Ascending aorta (tissue), 2 donors: ENCODE results near the gene DLGAP3. TPM values are rescaled to one million over a fixed set of nuclear protein-coding genes. Genes with fewer than 3 reads are reported as not detected.
"Not testable (repeated sequence)": the region's sequence is repeated elsewhere in the genome, so short reads cannot be mapped to it uniquely, and the experiment has no call there.

Experiments used
- DNase-seq, 2 donors: peaks; one replicate each; pipeline ENCODE4 v3.0.0-alpha.2; 2019; ENCODE audit warnings: low spot score in 2 of 2
- H3K27ac ChIP-seq, 2 donors: fragments of 200-600 bp; sonication (generic); one replicate each; pipeline ENCODE4 v1.5.1; 2016 to 2017; ENCODE audit warnings: mild to moderate bottlenecking in 1 of 2
- H3K27me3 ChIP-seq: fragments of 200-600 bp; sonication (generic); one replicate; pipeline ENCODE4 v1.5.1; 2017
- H3K36me3 ChIP-seq, 2 donors: fragments of 200-600 bp; sonication (generic); one replicate each; pipeline ENCODE4 v1.5.1; 2016
- H3K4me1 ChIP-seq, 2 donors: fragments of 200-600 bp; sonication (generic); one replicate each; pipeline ENCODE4 v1.5.1; 2016 to 2017; ENCODE audit warnings: mild to moderate bottlenecking in 1 of 2
- H3K4me3 ChIP-seq, 2 donors: fragments of 200-600 bp; sonication (generic); one replicate each; pipeline ENCODE4 v1.5.1; 2016 to 2017; ENCODE audit warnings: mild to moderate bottlenecking in 1 of 2
- H3K9me3 ChIP-seq, 2 donors: fragments of 200-600 bp; sonication (generic); one replicate each; pipeline ENCODE4 v1.5.1; 2016
- CTCF ChIP-seq, 3 experiments: fragments of 200-600 bp in 2 of 3; fragments of 450-650 bp in 1 of 3; sonication (generic) in 2 of 3; IDR thresholded peaks; one replicate each; pipeline ENCODE4 v1.5.1; 2016 to 2019; ENCODE audit warnings: antibody characterized with exemption in 3 of 3, mild to moderate bottlenecking in 1 of 3, moderate library complexity in 1 of 3
- intact Hi-C: fragments of 100-400 bp; cut with DNase I; formaldehyde crosslinking; loops from one replicate; pipeline ENCODE4 v1.15.1; 2023
- total RNA-seq: library from RNA; depleted of rRNA; stranded (reverse); fragments of >200 nt; gene quantifications from one replicate; pipeline ENCODE4 v1.1.0, GENCODE V29; 2016

DLGAP3 gene
- total RNA-seq, 1 donor from 2014 or later: not detected

DNA sequence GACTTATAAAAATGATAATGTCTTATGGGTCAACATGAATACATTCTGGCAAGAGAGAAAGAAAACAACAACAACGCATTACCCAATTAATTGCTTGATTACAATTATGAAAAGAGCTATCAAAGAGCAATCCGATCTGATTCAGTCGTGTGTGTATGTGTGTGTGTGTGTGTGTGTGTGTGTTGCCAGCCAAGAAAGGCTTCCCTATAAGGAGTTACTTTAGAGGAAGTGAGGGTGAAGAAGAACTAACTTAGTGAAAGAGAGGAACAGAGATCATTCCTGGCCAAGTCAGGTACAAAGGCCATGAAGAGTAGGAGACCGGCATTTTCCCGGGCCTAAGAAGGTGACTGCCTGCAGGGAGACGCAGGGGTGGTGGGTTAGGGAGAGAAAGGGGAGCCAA lies 46.3 kb upstream of the DLGAP3 start:
- no peaks in the 10 kb centered on the region for H3K4me1 ChIP-seq
- H3K4me3 ChIP-seq: no peak overlapping the region
- H3K9me3 ChIP-seq: no peaks in the 10 kb centered on the region
- no peaks in the 10 kb centered on the region for H3K27me3 ChIP-seq
- no peak overlapping the region for H3K27ac ChIP-seq
- H3K36me3 ChIP-seq: peaks cover 2 to 3% of the 10 kb centered on the region in 2 donors
- no peak for DNase-seq
- intact Hi-C loops: no loop called here
- TF ChIP-seq CTCF (IDR thresholded peaks at IDR 0.05): no peak

DNA sequence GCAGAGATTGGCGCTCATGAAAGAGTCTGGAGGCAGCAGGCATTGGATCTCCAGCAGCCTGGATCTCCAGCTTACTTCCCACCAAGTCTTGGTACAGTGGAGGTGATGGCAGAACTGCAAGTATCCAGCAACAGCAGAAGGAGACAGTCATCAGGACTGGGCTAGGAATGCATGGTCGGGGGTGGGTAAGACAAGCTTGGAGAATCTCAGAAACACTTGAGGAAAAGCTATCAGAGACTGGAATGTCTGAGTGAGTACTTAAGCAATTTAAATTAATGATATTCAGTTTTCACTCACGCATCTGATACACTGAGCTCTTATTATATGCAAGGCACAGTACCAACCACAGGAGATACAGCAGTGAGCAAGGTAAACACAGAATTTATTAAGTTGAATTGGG lies 45.9 kb upstream of the DLGAP3 start:
- H3K36me3 ChIP-seq: peaks cover 2 to 3% of the 10 kb centered on the region in 2 donors
- no peak for TF ChIP-seq CTCF (IDR thresholded peaks at IDR 0.05)
- no peak for DNase-seq
- H3K4me1 ChIP-seq: no peaks in the 10 kb centered on the region
- intact Hi-C loops: no loop called here
- H3K27me3 ChIP-seq: no peaks in the 10 kb centered on the region
- no peak overlapping the region for H3K27ac ChIP-seq
- H3K4me3 ChIP-seq: no peak overlapping the region
- H3K9me3 ChIP-seq: no peaks in the 10 kb centered on the region

GRCh38 chr1:34974626-34975025 lies 45.2 kb upstream of the DLGAP3 start:
- H3K4me3 ChIP-seq: no peak overlapping the region

DNA sequence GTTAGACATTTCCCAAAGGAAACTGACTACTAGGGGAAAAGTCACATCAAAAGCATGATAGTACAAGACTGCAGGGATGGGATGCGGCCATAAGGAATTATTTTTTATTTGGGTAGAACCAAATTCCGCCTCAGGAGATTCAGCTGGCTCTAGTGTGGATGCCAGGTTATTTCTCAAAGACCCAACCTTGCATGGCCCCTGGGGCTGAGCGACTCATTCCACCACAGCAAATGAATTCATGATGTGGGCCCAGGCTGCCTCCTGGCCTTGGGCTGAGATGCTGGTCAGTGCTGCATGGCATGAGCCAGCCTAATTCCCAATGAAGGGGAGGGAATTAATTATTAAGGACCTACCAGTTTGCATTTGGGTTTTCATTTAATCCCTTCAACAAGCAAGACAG lies 43.9 kb upstream of the DLGAP3 start:
- intact Hi-C loops: no loop called here
- H3K9me3 ChIP-seq: no peaks in the 10 kb centered on the region
- no peaks in the 10 kb centered on the region for H3K27me3 ChIP-seq
- H3K36me3 ChIP-seq: peaks cover 2 to 3% of the 10 kb centered on the region in 2 donors
- no peak overlapping the region for H3K27ac ChIP-seq
- H3K4me3 ChIP-seq: no peak overlapping the region
- no peaks in the 10 kb centered on the region for H3K4me1 ChIP-seq
- DNase-seq: no peak
- TF ChIP-seq CTCF (IDR thresholded peaks at IDR 0.05): no peak

More at GRCh38 chr1:34974626-34975025, 45.2 kb upstream of the DLGAP3 start:
- no peak for DNase-seq
- Histone ChIP-seq H3K27me3 (no peaks in the 10 kb centered on the region), H3K9me3 (no peaks in the 10 kb centered on the region), H3K27ac (no peak overlapping the region), H3K4me1 (no peaks in the 10 kb centered on the region), H3K36me3 (peaks cover 2 to 3% of the 10 kb centered on the region in 2 donors)
- no peak for TF ChIP-seq CTCF (IDR thresholded peaks at IDR 0.05)
- intact Hi-C loops: no loop called here

GRCh38 chr1:34970829-34971228 lies 41.4 kb upstream of the DLGAP3 start:
- H3K9me3 ChIP-seq: no peaks in the 10 kb centered on the region
- H3K36me3 ChIP-seq: no peaks in the 10 kb centered on the region
- no peak for DNase-seq
- H3K4me3 ChIP-seq: no peak overlapping the region
- no peak for TF ChIP-seq CTCF (IDR thresholded peaks at IDR 0.05)
- intact Hi-C loops: no loop called here
- no peaks in the 10 kb centered on the region for H3K4me1 ChIP-seq
- no peaks in the 10 kb centered on the region for H3K27me3 ChIP-seq
- H3K27ac ChIP-seq: no peak overlapping the region

GRCh38 chr1:34970220-34970735 lies 40.8 kb upstream of the DLGAP3 start:
- TF ChIP-seq CTCF (IDR thresholded peaks at IDR 0.05): no peak
- Histone ChIP-seq H3K4me3 (no peak overlapping the region), H3K36me3 (no peaks in the 10 kb centered on the region), H3K4me1 (no peaks in the 10 kb centered on the region), H3K27ac (no peak overlapping the region), H3K27me3 (no peaks in the 10 kb centered on the region), H3K9me3 (no peaks in the 10 kb centered on the region)
- DNase-seq: no peak
- intact Hi-C loops: no loop called here

DNA sequence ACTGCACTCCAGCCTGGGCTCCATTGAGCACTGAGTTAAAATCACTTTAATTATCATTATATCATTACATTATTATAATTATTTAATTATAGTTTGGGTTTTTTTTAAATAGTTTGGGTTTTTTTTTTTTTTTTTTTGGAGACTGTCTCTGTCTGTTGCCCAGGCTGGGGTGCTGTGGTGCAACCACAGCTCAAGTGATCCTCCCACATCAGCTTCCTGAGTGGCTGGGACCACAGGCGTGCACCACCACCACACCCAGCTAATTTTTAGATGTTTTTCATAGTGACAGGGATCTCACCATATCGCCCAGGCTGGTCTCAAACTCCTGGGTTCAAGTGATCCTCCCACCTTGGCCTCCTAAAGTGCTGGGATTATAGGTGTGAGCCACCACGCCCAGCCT lies 38.8 kb upstream of the DLGAP3 start:
- intact Hi-C loops, H3K27ac ChIP-seq, H3K9me3 ChIP-seq, H3K36me3 ChIP-seq, H3K4me3 ChIP-seq, H3K4me1 ChIP-seq, H3K27me3 ChIP-seq, DNase-seq: not testable (repeated sequence)

DNA sequence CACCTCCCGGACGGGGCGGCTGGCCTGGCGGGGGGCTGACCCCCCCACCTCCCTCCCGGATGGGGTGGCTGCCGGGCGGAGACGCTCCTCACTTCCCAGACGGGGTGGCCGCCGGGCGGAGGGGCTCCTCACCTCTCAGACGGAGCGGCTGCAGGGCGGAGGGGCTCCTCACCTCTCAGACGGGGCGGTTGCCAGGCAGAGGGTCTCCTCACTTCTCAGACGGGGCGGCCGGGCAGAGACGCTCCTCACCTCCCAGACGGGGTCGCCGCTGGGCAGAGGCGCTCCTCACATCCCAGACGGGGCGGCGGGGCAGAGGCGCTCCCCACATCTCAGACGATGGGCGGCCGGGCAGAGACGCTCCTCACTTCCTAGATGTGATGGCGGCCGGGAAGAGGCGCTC lies 38.2 kb upstream of the DLGAP3 start:
- H3K36me3 ChIP-seq, H3K27ac ChIP-seq: not testable (repeated sequence)

More for the DNA sequence above, 38.2 kb upstream of the DLGAP3 start:
- DNase-seq, H3K4me3 ChIP-seq, H3K4me1 ChIP-seq, H3K9me3 ChIP-seq, intact Hi-C loops, H3K27me3 ChIP-seq: not testable (repeated sequence)
